HG03108 (cell line): ENCODE data around the gene PAX1.

Experiments used
- ATAC-seq: cut with Tn5 transposase; IDR thresholded peaks from one replicate; pipeline ENCODE4 v1.9.1; 2021; ENCODE audit warnings: moderate library complexity; ENCODE audit not compliant: unreplicated experiment

The PAX1 gene

DNA sequence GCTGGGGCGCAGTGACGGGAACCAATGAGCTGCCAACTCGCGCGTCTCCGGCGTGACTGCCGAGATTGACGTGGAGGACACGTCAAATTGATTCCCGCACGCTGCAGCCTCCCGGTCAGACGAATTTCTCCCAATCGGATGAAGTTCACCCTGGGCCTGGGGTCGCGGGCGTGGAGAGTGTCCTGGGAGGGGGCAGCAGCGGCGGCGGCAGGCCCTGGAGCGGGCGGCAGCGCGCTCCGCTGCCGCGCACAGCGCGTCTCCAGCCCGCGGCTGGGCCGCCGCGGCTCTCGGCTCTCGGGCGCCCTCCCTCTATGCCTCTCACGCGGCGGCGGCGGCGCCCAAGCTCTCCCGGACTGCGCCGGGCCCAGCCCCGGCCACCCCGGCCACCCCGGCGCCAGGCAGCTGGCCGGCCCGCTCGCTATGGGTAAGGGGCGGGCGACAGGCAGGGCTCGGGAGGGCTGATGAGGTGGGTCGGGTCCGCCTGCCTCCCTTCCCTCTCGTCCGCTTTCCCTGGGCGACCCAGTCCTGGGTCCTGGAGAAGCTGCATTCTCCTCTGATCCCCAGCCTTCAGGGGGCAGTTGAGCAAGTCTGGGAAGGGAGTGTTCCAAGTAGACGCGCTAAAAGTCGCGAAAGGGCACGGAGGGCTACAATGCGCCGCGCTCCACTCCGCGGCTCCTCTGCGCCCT is at the start of gene PAX1:
Gene PAX1 (plus strand): TSS at position 90 of the 686 bp plus-strand sequence. CDS start 49 bp downstream, at position 139.
- no peak for ATAC-seq

DNA sequence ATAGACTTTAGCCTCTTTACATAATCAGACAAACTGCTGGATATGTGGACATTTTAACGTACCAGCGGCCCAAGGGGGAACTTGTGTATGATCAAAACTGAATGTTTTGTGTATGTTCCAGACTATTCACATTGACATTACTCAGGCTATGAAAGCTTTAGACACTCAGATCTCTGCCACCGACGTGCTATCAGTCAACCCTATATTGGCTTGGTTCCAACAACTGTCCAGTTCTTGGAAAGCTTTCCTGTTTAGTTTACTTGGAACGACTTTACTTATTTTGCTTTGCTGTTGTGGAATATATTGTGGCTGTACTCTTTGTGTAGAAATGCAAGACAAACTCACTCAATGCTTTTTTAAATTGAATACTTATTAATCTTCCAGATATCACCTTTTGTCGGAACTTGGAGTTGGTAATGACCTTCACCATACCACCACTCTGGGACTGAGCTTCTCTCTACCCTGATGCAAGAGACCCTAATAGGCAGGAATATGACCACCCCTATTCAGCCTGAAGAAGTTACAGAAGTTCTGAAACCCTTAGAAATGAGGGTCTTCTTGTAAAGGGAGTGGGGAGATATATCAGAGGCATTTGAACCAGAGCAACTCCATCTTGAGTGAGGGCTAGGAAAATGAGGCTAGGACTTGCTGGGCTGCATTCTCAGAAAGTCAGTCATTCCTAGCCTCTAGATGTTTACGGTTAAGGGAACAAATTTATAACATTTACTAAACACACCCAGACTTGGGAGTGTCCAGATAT is 49.0 kb upstream of the PAX1 start:
- ATAC-seq: no peak

DNA sequence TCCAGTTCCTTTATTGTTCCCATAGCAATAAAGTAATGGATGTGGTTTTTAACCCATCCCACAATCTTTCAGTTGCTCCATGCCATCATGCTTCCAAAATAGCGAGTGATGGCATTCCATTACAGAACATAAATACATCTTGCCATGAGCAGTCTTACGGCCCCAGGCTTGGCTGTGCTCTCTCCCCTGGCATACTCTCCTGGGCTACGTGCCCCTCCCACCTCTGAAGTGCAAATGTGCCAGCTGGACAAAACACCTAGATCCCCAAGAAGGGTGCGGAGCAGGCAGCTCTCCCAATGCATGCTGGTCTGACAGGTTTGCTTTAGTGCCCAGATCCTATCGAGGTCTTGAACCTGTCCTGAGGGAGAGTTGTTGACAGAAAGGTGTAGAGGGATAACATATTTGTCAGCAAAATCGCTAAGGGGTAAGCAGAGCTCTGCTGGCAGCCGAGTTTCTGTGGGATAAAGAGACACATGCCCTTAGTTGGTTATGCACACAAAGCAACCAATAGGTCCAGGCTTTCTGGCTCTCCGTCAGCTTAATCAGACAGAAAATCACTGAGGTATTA is 43.9 kb upstream of the PAX1 start:
- ATAC-seq: no peak

DNA sequence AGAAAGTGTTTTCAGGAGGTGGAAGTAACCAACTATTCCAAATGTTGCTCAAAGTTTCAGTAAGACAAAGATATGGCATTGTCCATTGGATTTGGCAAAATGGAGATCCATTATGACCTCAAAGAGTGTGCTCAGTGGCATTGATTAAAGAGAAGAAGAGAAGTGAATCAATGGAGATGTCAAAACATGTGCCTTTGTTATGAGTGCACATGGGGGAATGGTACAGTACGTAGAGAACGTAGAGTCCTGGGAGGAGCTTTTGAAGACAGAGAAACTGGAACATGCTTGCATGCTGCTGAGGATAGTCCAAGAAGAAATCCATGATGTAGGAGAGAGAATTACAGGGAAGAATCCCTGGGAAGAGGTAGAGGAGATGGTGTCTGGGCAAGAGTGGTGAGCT is 42.0 kb upstream of the PAX1 start:
- no peak for ATAC-seq

DNA sequence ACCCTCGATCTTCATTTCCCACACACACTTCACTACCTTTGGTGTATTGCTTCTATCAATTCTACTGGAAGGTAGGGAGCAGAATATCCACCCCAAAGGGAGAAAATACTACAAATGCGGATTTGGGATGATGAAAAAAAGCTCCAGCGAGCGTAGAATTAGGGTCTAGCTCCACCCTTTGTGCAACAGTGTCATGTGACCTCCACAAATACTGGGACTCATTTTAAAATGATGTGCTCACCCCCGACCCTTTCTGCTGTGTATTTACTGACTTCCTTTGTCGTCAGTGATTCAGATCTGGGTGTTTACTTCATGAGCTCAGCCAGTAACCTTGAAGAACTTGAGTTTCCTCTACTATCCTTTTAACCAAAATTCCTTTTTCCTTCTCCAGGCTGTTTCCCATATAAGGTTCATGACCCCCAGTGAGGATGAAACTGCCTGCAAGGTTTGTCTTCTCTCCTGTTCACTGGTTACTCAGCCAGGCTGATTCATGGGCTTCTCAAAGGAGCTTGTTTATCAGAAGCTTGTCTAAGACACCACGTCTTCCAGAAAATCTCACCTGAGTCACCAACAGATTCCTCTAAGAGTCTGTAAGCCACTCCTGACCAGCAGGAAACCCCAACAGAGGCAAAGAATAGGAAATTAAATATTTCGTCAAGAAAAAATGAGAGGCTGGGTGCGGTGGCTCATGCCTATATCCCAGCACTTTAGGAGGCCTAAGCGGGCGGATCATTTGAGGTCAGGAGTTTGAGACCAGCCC is 39.6 kb upstream of the PAX1 start:
- ATAC-seq: no peak

DNA sequence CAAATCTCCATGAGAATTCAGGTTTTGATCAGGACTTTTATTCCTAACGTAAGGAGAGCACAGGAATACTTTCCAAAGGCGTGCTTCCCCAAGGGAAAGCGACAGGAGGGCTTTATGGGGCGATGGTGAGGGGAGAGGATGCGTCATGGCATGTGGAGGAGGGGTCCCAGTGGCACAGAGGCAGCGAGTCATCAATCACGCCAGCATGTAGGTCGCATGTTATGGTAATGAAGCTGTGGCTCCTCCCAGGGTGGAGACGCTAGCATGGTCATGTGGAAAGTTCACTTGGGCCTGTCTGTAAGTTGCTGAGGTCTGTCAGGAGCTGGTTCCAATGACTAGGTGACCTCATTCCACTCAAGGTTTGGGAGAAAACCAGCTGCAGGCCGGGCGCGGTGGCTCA is 35.3 kb upstream of the PAX1 start:
- ATAC-seq: no peak

DNA sequence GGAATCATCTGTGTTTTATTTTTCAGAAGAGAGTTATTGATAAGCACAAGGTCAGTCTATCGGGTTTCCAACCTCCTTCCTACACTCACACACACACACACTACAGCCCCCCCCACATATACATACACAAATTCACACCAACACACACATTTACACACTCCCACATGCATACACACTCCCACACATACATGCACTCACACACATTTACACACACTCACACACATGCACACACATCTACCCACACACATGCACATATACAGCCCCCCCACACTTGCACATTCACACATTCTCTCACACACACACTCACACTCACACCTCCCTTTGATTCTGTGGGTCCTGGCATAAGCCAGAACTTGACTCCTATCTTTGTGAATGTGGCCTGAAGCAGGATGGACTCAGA is 34.5 kb upstream of the PAX1 start:
- no peak for ATAC-seq

DNA sequence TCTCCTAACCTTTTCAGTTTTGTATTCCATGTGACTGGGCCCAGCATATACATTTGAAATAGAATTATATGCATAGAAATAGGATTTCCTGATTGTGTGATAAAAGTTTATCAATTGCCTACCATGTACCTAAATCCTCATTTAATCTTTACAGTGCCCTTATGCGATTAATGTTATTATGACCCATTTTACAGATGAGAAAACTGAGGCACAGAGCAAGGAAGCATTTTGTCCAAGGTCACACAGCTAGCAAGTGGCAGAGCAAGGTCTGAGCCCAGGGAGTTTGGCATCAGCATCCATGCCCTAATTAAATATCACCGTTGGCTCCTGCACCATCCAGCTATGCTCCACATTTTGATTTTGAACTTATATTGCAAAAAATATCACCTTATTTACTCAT is 28.2 kb upstream of the PAX1 start:
- no peak for ATAC-seq

DNA sequence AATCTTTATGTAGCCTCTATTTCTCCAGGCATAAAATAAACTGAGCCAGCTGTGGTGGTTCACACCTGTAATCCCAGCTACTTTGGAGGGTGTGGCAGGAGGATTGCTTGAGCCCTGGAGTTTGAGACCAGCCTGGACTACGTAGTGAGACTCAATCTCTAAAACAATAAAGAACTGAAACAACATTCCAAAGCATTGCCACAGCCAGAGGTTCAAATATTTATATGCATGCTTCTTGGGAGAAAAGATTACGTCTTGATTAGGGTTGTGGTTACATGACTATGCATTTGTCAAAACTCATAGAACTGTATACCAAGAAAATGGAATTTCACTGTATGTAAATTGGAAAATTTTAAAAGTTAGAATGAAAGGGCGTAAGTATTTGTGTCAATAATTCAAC is 27.7 kb upstream of the PAX1 start:
- no peak for ATAC-seq

DNA sequence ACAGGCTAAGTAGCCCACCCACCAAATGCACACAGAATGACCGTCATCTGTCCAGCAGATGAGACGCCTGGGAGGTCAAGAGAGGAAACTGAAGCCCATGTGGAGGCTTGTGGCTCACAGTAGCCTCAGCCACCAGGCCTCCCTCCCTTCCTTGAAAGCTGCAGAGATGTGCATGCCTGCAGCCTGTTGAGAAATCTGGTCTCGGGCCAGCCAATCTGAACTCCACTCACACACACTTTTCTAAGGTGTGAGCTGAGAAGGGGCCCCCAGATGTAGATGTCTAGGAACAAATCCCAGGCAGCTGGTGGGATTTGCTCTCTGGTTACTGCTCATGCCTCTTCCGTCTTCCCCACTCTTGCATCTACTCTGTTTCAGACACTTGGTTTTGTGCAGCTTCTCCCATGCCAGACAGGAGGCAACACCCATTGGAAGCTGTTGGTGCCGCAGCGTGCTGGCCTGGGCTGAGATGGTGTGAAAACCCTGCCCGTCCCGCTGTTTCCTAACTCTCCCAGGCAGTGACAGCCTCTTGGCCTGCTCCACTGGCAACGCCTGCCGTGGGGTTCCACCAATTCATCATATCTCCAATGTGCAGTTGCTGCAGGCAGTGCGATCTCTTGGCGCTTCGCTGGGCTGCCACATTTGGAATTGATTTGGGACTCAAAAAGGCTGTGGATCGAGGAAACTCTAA is 24.1 kb upstream of the PAX1 start:
- no peak for ATAC-seq

DNA sequence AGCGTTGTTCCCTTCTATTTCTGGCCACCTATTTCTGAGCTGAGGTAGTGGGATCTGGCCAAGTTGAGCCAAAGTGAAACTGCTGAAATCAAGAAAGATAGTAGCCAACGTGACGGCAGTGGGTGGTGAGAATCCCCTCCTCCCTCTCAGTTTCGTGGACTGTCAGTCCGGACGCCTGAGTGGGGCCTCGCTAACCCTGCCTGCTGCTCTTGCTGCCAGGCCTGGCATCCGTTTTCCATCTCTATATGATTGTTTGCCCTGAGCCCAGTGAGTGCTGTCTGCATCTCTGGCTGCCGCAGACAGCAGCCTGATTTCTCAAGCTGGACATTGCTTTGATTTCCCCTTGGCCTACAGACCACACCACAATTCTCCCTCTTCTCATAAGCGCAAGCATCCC is 23.5 kb upstream of the PAX1 start:
- ATAC-seq: no peak

DNA sequence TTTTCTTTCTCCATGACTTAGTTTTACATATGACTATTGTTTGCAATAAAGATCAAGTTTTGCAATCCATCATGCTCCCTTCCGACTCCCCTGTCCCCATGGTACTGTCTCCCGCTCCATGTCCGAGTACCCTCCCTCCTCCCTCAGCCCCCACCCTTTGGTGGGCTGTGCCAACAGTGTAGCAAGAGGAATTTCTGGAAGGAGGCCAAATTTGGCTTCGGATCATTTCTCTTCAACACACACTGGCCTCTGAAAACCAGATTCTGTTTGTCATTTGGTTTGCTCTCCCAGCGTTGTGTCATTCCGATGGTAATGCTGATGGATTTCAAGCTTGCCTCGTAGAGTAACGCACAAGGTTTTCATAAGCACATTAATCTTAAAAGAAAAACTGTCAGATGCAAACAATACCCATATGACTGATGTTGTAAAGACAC is 22.9 kb upstream of the PAX1 start:
- ATAC-seq: no peak

DNA sequence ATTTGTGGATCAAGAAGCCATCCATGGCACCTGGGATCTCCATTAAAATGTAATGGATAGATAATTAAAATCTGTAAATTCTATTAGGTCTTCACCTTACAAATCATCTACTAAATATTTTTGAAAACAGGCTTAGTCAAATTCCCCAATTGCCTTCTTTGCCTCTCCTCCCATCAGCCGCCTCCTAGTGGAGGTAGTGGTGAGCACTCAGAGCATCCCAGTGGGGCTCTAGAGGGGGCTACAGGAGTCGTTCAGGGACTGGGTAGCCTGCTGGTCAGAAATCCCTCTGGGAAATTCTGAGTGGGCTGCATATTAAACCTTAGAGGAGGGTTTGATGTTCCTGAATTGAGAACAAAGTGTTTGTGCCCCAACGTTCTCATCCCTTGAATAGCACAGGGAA is 20.8 kb upstream of the PAX1 start:
- no peak for ATAC-seq

DNA sequence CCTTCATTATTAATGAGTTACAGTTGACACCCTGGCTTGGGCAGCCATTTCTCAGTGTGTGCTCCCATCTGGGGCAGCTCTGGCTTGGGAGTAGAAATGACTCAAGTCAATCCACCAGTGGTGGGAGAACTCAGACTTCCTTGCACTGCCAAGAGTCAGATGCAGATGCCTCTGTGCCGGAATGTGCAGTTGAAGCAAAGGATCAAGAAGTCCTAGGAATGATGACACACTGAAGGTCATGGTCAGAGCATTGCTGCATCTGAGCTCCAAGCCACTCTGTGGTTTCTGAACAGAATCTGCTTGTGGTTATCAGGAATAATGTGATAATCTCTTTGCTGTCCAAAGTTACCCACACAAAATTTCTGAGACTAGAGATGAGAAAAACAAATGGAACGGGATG is 19.5 kb upstream of the PAX1 start:
- no peak for ATAC-seq

DNA sequence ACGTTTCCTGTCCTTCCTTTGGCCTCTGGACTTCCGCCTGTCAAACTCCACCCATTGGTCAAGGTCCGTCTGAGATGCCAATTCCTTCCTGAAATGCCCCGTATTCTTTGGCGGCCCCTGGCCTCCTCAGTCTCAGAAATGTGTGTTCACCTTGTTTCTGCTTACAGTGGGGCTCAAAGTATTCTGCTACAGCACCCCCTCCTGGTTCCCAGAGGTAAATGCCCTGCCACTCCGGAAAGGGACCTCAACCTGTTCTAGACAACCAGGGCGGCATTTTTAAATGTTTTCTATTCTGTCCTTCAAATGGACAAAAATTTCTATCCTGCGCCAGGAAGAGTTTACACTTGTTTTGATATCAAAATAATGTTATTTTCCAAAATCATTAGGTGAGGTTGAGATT is 12.1 kb upstream of the PAX1 start:
- no peak for ATAC-seq

DNA sequence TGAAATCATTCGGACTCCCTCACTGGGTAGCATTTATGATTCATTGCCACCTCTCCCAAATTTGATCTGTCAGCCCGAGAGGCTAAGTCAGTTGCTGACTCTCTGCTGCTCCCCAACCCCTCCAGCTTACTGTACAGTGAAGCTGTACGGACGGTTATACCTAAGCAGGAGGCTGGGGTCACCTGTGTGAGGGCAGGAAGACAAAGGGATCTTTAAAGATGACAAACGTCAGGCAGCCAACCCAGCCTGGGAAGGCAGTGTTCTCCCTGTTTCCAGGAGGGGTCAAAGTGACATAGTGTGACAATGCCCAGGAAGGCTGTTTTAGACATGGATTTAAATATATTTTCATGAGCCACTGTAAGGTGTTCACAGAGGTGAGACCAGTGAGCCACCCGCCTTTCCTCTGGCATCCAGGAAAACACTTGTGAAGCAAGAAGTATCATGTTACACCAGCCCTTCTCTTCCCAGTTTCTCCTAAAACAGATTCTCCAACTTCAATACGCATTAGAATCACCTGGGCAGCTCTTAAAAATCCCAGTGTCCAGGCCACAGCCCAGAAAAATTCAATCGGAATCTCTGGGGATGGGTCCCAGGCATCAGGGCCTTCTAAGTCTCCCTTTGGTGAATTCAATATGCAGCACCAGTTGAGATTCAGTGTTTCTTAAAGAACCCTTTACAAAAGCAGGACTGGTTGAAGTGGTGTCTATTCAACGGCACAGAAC is 6.8 kb upstream of the PAX1 start:
- no peak for ATAC-seq

DNA sequence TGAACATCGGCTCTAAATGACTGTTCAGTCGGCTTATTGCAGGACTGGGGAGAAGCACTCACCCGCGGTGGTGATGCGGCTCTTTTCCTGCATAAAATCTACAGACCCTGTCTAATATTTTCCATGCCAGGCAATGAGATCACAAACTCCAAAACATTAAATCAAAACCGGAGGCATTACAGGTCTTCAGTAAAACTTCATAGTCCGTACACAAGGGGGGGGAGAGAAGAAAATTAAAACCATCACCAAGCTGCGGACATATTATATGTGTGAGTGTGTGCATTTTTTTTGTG is 6.3 kb upstream of the PAX1 start:
- no peak for ATAC-seq

DNA sequence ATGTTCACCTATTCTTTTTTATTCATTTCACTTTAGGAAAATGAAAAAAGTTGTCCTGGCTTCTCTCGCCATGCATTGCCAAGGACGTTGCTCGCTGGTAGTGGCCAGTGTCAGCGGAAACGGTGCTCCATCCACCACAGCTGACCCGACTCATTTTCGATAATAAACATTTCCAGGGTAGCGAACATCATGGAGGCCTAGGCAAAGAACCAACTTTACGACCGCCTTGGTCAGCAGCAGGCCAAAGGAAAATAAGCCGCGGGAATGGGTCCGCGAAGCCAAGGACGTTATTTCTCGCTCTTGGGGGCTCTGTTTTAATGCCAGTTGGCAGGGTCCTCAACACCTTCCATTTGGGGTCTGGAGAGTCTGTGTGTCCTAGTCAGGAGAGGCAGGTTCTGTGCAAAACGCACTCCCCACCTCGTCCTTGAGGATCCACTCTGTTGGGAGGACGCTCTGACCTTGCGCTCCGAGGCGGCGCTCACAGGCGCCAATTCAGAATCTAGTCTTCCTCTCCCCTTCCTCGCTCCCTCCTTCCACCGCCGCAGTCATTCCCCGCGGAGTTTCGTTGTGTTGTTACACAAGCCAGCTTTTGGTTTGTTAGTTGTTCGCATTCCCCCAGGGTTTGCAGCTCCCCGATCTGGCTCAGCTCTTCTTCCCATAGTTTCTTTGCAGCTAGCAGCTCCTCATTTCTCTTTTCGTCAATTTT is 4.1 kb upstream of the PAX1 start:
- ATAC-seq: no peak

DNA sequence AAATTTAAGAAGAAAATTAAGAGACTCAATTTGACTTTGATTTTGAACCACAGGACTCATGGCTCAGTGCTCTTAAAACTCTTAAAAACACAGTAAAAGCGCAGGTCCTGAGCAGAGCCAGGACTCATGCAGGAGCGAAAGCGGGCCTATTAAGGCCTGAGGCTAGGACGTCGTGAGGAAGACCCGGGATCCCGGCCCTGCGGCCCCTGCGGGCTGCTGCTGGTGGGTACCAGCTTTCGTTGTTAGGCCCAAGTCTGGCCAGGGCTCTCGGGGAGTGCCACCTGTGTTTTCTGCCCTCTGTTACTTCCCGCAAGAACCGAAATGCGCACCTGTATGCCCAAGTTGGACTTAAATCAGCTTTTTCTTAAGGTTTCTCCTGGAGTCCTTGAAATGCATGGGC is 3.4 kb upstream of the PAX1 start:
- ATAC-seq: no peak
